GM18507 (cell line): ENCODE measurements around the gene SLC22A1.

Experiments
- DNase-seq: peaks from one replicate; pipeline ENCODE4 v3.0.0; 2011; ENCODE audit warnings: low read depth; ENCODE audit not compliant: insufficient read length; ENCODE audit errors: extremely low spot score
- FAIRE-seq: peaks from 2 replicates; lab custom pipeline; 2011; peaks lifted over from hg19 to GRCh38; lab: Jason Lieb, UNC

Gene SLC22A1

DNA sequence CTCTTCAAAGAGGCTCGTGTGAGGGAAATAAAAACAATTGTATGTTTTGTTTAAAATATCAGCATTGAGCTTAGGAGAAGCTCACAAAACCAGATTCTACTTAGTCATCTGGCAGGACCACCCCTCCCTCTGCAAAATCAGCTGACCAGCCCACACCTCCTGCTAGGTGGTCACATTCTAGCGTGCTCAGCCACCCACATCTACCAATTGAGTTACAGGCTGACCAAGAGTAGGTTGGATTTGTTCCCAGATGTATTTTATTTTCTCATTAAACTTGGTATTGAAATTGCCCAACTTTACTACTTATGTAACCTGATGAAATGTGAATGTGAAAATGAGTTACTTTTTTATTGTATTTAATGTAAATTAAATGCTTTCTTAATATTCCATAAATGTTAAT is 80.8 kb downstream of the SLC22A1 start:
- DNase-seq (no peak), FAIRE-seq (no peak)

DNA sequence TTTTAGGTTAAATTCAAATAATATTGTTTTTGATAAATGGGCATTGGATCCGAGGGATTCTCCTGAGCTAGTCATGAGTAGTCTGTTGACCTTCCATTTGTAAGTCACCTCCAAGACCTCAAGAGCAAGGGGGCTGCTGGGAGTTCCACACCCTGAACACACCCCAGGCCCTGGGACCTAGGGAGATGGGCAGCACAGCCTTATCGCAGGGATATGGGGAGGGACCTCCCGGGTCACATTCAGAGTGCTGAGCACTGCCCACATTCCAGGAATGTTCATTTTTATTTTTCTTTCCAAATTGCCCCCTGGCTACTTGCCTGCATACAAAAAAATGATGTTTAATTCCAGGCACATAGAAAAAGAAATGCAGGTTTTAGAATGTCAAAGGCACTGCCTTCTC is 81.5 kb downstream of the SLC22A1 start:
- FAIRE-seq = no peak
- DNase-seq = no peak

DNA sequence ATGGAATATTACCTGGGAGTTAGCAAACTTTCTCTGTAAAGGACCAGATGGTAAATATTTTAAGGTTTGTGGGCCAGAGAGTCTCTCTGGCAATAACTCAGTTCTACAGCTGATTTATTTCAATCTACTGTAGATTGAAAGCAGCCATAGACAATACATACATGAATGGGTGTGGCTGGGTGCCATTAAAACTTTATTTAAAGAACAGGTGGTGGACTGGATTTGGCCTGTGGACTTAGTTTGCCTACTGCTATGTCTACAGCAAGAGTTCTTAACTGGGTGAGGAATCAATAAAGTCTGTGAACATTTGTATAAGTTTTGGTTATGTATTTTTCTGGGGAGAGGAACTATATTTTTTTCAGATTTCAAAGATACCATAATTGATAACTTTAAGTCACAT is 81.9 kb downstream of the SLC22A1 start:
- DNase-seq = no peak
- no peak for FAIRE-seq

DNA sequence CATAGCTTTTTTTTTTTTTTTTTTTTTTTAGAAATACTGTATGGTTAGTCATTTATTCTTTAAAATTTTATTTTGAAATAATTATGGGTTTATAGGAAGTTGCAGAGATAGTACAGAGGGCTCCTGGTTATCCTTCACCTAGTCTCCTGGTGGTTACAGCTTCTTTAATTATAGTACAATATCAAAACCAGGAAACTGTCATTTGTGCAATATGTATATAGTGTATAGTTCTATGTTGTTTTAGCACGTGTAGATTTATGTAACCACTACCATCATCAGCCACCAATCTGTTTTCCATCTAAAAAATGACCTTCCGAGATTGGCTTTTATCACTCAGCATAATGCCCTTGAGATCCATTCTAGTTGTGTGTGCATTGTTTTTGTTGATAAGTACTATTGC is 82.3 kb downstream of the SLC22A1 start:
- DNase-seq (no peak), FAIRE-seq (no peak)

DNA sequence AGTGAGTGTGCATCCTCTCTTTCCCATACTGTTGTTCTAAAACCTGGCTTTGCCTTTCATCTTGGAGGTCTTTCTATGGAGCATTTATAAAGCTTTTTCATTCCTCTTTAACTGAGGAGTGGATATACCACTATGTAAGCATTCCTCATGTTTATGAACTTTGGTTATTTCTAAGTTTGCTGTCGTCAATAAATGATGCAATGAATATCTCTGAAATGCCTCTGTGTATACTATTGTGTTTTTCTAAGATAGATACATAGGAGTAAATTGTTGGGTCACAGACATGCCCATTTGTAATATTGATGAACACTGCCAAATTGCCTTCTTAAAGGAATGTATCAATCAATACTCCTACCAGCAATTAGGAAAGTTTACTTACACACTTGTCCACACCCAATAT is 83.1 kb downstream of the SLC22A1 start:
- no peak for FAIRE-seq

DNA sequence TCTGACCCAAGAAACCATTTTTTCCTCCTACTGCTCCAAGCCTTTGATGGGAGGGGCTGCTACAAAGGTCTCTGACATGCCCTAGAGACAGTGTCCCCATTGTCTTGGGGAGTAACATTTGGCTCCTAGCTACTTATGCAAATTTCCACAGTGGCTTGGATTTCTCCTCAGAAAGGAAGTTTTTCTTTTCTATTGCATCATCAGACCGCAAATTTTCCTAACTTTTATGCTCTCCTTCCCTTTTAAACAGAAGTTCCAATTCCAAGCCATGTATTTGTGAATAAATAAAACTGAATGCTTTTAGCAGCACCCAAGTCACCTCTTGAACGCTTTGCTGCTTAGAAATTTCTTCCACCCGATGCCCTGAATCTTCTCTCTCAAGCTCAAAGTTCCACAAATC is 86.0 kb downstream of the SLC22A1 start:
- no peak for DNase-seq
- FAIRE-seq = no peak

More for the DNA sequence above, 83.1 kb downstream of the SLC22A1 start:
- DNase-seq = no peak
